Measurements from ENCODE around the gene ADPRS.

- TF ChIP-seq CTCF (IDR thresholded peaks at IDR 0.05) (no peak), POLR2A (IDR thresholded peaks at IDR 0.05) (no peak)
Observed at GRCh38 chr1:36053978-36054377, 34.7 kb upstream of the ADPRS start.

All from lower leg skin (tissue), 3 donors.